NCI-H1048 (cell line): Measurements from ENCODE around the gene LLGL1.
"Not testable (repeated sequence)": the region's sequence is repeated elsewhere in the genome, so short reads cannot be mapped to it uniquely, and the experiment has no call there.

ENCODE experiments used
- DNase-seq: peaks from one replicate; lab custom pipeline; 2025; lab: John Stamatoyannopoulos, UW

Gene LLGL1

GRCh38 chr17:18194394-18194793, 31.0 kb upstream of the LLGL1 start:
- no peak for DNase-seq

DNA sequence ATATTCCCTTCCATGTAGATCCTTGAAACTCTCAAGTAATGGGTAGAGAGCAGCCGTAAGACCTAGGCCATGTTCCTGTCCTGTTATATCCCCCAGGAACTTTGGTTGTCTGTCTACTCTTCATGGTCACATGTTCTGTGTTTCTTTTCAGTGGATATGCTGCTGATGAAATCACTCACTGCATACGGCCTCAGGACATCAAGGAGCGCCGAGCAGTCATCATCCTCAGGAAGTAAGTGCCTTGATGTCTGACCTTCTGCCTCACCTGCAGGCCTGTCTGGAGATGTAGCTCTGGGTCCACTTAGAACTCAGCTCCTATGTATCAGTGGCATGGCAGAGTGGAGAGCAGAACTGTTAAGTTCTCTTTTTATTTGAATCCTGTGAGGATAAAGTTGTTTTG, 30.6 kb upstream of the LLGL1 start:
- DNase-seq: no peak

- no peak for DNase-seq
These were observed 30.2 kb upstream of the LLGL1 start for GRCh38 chr17:18195246-18195645.

DNA sequence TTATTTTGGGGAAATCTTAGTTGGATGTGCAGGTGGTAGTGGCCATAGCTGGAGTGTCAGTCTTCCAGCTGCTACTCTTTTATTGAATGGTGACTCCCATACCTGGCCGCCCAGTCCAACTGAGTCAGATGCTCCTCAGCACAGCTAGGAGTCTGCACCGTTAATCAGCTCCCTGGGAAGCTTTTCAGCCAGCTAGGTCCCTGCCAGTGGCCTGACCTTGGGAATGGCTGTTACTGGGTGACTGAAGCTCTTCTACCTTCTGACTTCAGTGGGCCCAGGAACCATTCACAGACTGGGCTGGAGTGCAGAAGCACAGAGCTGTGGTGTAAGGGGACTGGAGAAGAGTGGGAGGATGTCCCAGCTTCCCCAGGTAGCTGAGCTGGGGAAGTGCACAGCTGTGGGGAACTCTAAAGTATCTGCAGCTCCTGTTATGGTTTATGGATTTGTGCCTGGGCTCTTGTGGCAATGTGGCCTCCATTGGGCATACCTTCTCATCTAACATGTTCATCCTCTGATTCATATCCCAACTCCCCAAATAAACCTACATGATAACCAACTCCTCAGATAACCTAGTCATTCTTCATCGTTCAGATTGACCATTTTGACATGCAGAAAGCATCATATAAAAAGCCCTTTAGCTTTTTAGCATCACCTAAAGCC, 27.8 kb upstream of the LLGL1 start:
- DNase-seq: no peak

GRCh38 chr17:18198530-18198929, 26.9 kb upstream of the LLGL1 start:
- no peak for DNase-seq

GRCh38 chr17:18201108-18201507, 24.3 kb upstream of the LLGL1 start:
- no peak for DNase-seq

GRCh38 chr17:18203308-18203707, 22.1 kb upstream of the LLGL1 start:
- no peak for DNase-seq

GRCh38 chr17:18205861-18206260, 19.6 kb upstream of the LLGL1 start:
- DNase-seq: no peak

GRCh38 chr17:18206962-18207361, 18.5 kb upstream of the LLGL1 start:
- no peak for DNase-seq

- no peak for DNase-seq
These were observed 17.3 kb upstream of the LLGL1 start for GRCh38 chr17:18208092-18208491.

GRCh38 chr17:18213666-18214270, 11.7 kb upstream of the LLGL1 start:
- no peak for DNase-seq

DNA sequence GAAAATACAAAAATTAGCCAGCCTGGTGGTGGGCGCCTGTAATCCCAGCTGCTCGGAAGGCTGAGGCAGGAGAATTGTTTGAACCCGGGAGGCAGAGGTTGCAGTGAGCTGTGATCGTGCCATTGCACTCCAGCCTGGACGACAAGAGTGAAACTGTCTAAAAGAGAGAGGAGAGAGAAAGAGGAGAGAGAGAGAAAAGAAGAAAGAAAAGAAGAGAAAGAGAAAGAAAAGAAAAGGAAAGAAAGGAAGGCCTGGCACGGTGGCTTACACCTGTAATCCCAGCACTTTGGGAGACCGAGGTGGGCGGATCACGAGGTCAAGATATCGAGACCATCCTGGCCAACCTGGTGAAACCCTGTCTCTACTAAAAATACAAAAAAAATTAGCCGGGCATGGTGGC, 8.5 kb upstream of the LLGL1 start:
- DNase-seq: not testable (repeated sequence)

DNA sequence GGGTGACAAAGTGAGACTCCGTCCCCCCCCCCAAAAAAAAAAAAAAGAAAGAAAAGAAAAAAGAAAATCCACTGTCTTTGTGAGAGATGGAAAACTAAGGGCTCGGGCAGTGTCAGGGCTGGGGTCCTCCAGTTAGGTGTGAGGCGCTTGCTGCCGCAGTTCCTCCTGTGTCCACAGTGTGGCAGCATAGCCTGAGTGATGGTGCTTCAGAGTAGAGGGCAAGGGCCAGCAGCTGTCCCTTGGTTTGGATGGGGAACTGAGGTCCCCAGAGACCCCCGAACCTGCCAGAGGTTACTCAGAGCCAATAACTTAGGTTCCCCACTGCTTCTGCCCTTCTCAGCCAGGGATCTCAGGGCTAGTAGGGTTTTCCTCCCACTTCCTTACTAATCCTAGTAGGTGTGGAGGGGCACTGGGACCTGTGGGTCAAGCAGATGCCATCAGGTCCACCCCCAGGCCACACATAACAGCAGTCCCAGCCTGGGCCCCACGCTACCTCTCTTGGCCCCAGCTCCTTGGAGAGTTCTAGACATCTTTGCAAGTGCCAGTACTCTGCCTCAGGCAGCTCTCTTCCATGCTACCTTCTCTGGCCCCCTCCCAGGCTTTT, 7.9 kb upstream of the LLGL1 start:
- DNase-seq: peak; percentile 21

DNA sequence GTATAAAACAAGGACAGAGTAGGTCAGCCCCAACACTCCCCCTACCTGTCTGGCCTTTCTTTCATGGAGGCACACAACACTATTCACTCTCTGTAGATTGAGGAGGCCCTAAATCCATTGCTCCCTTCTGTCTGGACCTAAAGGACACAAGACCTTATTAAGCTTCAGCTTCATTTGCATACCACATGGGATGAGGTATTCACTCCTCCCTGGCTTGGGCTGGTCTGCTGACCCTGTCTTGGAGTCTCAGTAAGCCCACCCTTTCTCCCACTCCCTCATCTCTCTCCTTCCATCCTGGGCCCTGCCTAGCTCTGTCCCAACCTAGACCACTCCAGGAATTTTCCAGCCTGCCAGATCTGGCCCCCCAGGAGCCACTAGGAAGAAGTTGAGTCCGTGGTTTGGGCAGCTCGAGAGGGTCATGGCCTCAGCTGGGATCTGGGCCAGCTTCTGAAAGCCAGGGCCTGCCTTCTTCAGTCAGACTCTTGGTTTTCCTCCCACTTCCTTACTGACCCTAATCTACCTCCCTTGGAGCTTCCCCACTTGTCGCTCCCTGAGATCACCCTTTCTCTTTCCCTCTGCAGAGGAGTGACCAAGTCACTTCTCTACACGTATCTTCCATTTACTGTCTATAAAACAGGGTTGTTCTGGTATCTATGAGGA, 6.5 kb upstream of the LLGL1 start:
- no peak for DNase-seq

GRCh38 chr17:18224053-18224386, 1.4 kb upstream of the LLGL1 start:
- no peak for DNase-seq

DNA sequence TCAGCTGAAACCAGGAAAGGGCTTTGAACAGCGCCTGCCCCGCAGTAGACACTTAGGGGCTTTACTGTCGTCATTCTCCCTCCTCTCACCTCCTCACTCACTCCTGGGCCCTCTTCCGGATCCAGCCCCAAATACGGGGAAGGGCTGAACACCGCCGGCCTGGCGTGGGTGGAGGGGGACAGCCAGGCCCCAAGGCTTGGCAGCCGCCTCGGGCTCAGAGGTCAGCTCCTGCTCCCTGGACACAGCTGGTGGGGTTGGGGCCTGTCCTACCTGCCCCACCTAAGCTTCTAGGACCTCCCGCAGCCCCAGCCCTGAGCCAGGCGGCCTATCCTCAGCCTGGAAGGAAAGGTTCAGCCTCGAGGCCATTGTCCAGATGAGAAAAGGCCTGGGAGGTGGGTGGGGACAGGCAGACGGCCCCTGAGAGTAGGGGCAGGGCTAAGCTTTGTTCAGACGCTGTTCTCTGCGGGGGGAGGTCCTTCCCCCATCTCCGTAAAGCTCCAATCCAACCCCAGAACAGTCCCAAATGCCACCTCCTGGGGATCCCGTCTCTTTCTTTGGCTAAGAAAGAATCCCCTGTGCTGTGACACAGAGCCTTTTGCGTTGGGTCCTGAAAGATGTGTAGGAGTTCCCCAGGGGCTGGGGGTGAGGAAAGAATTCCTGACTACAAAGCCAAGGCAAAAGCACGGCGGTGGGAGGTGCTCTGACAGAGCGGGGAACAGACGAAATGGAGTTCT, 881 bp upstream of the LLGL1 start:
- DNase-seq: no peak

GRCh38 chr17:18225642-18226283, 328 bp downstream of the LLGL1 start:
- DNase-seq: no peak

DNA sequence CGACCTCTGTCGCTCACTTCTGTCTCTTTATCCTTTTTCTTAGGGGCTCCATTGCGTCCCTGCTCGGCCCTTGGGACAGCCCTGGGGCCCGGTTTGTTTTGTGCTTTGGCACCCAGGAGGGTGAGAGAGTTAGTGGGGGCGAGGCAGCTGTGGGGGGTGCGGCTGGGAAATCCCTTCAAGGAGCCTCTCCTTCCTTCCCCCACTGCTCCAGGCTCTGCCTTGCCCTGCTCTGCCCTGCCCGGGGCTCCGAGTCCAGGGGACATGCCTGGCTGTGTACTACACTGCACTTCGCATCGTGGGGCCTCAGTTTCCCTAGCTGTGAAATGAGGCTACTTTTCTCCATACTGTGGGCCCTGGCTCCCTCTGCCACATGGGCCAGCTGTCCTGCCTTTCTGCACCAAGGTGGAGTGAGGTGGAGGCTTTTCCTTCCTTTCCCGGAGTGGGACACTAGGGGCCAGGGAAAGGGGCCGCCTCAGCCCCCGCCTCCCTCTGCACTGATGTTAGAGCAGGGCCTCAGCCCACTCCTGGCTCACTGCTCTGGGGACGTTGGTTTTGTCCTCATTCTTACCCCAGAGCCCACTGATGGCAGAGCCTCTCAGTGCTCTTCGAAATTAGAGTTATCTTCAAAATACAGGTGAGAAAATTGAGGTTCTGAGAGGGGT, 980 bp downstream of the LLGL1 start:
- no peak for DNase-seq

- DNase-seq: no peak
These were observed 2.2 kb downstream of the LLGL1 start for GRCh38 chr17:18227635-18228034.

DNA sequence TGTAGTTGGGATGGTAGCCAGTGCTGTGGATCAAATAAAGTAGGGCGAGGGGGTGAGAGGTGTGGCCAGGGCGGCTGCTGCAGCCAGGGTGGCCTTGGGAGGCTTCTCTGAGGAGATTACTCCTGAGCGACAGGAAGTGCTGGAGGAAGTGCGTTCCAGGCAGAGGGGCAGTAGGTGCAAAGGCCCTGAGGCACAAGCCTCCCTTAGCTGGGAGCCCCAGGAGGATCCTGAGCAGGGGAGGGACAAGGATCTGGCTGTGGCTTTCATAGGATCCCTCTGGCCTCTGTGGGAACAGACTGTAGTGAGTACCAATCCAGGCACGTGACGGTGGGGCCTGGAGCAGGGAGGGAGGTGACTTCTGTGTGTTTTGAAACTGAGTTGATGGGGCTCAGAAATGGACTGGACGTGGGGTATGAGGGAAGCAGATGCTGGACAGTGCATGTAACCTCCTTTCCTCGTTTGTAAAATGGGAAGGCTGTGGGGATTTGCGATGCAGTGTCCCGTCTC, 2.8 kb downstream of the LLGL1 start:
- no peak for DNase-seq

GRCh38 chr17:18229254-18229653, 3.8 kb downstream of the LLGL1 start:
- DNase-seq: no peak
